ENCODE measurements around the gene ADAMTS5.

DNA sequence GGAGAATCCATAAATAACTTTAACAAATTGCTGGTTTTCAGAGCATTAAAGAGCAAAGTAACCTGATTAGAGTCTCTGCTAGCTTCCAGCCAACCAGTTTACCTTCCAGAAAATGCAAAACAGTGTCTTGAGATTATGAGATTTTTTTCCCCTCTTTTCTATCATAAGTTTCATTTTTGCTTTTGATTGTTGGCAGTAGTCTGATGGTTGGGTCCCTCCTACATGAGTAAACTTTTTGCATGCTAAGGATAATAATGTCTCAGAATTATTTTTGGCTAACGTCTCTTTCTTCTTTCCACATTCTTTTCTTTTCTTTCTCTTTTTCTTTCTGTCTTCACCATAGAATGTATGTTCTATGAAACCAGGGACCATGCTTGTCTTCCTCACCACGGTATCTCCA, 6.3 kb upstream of the ADAMTS5 start:
- TF ChIP-seq, protein P1, sequence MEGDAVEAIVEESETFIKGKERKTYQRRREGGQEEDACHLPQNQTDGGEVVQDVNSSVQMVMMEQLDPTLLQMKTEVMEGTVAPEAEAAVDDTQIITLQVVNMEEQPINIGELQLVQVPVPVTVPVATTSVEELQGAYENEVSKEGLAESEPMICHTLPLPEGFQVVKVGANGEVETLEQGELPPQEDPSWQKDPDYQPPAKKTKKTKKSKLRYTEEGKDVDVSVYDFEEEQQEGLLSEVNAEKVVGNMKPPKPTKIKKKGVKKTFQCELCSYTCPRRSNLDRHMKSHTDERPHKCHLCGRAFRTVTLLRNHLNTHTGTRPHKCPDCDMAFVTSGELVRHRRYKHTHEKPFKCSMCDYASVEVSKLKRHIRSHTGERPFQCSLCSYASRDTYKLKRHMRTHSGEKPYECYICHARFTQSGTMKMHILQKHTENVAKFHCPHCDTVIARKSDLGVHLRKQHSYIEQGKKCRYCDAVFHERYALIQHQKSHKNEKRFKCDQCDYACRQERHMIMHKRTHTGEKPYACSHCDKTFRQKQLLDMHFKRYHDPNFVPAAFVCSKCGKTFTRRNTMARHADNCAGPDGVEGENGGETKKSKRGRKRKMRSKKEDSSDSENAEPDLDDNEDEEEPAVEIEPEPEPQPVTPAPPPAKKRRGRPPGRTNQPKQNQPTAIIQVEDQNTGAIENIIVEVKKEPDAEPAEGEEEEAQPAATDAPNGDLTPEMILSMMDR (IDR thresholded peaks at IDR 0.05): no peak
- TF ChIP-seq POLR2A (IDR thresholded peaks at IDR 0.05): no peak
